SIG-M5 treated with dmso at 0.1 percent for 504 hours (cell line): Measurements from ENCODE around the gene NKX1-1.

Experiments
- DNase-seq: peaks from one replicate; lab custom pipeline; 2025; ENCODE audit not compliant: unreplicated experiment; lab: John Stamatoyannopoulos, UW

NKX1-1 gene

DNA sequence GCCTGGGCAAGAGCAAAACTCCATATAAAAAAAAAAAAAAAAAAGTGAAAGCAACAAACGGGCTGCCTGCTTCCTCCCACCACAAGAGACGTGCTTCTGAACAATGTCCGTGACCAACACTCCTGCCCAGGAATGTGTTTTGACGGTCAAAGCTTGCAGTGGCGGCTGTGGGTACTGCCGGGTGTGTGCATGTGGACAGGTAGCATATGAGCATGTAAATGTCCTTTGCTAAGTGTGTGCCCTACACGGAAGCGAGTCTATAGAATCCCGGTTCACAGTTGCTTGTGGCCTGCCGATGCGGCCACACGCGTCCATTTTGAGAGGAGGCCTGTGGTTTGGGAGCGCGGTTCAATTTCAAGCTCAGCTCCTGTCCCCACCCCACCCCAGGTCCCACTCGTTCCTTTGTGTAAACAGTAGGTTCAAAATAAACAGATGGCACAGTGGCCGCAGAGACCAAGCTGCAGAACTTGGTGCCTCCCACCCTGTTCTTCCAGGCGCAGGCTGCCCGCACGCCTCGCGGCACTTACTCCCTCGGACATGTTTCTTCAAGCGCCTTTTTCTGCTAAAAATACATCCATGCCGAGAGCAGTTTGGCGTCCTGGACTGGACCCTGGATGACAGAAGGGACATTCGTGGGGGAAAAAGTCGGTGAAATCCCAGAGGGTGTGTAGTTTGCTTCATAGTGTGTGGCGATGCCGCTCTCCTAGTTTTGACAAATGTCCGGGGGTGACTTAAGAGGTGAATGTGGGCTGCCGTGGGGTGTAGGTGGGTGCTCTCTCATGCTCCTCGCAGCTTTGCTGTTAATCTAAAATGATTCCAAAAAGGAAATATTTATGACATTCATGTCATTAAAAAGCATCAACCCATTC, 11.5 kb upstream of the NKX1-1 start:
- DNase-seq = no peak

DNA sequence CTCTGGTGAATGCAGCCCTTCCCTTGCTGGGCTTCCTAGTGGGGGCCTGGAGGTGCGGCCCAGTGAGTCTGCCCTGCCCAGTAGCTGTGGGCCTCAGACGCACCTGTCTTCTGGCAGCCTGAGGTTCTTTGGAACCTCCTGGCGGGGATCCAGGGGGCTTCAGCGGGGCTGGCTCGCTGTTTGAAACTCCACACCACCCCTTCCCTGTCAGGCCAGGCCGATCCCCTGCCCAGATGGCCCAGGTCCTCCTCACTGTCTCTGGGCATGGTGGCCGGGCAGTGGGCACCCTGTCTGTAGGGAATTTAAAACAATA, 10.7 kb upstream of the NKX1-1 start:
- no peak for DNase-seq

DNA sequence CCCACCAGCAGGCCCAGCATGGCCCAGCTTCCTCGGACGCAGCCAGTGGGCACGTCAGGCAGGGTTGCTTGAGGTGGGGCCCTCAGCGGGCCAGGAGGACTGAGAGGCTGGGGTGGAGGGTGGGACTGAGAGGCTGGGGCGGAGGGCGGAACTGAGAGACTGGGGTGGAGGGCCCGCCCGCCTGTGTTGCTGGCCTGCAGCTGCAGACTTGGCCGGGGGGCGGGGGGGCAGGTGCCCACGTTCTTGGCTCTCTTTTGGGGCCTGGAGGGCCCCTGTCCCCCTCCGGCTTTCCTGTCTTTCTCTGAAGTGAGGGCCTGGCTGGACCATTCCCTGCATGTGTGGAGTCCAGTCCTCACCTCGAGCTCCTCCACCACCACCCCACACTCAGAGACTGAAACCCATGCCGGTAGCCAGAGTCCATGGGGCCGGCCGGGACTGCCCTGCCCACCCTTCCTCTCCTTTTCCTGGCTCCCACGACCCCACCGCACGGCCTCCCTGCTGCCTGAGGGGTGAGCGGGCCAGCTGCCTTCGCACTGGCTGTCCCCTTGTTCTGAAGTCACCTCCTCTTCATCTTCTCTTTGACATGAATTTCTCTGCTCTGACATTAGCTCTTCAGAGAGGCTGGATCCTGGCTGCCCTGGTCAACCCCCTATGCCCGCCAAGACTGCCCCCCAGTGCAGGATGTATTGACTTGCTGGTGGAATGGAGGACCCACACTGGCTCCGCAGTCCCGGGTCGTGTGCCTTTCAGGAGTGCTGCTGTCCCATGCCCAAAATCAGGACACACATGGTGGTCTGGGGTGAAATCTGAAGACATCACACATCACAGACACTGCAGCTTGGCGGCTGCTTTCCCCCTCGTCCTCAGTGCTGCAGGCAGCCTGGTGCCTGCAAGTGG, 10.1 kb upstream of the NKX1-1 start:
- DNase-seq = no peak

DNA sequence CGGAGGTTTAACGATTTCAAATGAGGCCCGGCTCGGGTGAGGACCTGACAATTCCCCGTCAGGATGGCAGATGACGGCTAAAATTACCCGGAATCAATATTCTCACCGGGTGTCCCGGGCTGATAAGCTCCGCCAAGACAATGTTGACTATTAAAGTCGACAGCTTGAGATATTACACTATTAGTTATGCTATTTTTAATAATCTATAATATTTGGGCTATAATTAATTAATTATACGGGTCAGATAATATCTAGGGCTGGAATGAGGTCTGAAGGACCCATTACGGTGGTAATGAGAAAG, 9.4 kb upstream of the NKX1-1 start:
- no peak for DNase-seq

DNA sequence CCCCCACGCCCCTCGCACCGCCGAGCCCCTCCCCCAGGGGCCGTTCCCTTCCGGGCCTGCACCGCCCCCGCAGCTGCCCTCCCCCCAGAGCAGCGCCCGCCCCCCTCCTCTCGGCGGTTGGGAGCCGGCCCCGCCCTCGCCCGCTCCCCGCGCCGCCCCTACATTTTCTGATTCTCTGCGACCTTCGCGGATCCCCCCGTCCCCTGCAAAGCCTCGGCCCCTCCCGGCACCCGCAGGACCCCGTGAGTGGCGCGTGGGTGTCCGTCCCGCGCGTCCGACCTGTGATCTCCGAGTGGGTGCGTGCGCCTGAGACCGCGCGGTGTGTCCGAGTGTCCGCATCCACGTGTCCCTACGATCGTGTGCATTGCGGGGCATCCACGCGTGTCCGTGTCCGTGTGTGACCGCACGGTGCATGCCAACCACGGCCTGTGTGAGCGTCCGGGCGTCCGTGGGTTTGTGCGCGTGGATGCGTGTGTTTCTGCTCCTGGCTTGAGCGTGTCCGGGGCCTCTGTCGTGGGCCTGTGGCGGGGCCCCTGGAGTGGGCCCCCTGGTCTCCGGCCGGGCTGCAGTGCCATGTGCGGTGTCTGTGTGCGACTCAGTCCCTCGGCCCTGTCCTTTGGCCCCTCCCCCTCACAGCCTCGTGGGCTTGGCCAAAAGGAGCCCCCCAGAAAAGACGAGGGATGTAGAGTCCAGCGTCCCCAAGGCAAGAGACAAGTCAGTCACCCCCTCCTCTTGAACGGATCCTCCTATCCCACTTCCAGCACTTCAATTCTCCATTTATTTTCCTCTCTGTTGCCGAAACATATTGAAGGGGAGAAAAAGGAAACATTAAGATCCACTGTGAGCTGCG, 8.8 kb upstream of the NKX1-1 start:
- DNase-seq = no peak

DNA sequence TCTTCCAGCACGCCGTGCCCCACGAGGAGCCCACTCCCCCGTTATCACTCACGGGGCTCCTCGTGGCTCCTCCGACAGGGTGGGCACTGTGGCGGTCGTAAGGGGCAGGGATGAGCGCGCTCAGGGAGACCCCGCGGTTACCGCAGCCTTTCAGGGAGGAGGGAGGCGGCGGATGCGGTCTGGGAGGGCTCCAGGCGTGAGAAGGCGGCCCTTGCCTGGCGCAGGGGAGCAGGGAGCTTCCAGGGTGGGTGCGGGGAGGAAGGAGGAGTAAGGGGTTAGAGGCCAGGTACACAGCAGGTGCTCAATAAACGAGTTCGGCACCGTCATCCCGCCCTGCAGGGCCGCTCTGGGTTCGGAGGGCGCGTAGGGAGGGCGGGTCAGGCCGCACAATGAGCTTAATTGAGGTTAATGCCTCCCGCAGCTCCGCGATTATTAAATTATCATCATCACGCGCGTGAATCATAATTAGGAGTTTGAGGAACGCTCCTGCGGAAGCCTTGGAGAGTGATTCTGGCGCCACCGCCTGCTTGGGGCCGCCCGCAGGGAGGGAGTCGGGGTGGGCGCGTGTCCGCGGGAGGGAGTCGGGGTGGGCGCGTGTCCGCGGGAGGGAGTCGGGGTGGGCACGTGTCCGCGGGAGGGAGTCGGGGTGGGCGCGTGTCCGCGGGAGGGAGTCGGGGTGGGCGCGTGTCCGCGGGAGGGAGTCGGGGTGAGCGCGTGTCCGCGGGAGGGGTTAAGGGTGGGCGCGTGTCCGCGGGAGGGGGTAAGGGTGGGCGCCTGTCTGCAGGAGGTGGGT, 7.6 kb upstream of the NKX1-1 start:
- DNase-seq = no peak

DNA sequence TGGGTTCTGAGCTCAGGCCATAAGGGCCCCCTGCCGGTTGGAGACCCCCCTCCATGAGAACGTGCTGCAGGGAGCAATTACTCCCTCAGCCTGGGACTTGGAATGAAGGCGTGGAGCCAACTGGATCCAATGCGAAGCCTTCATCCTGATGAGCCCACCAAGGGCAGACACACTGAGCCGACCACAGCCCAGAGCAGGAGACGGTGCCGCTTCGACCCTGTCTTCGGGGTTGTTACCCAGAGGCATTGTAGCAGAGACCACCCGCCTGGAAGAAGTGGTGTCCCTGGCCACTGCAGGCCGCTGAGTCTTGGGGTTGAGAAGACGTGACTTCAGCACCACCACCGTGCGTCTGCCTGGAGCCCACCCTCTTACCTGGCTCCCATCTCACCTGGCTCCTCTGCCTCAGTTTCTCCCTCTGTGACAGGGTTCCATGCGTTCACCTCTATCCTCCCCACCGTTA, 7.0 kb upstream of the NKX1-1 start:
- DNase-seq = no peak

DNA sequence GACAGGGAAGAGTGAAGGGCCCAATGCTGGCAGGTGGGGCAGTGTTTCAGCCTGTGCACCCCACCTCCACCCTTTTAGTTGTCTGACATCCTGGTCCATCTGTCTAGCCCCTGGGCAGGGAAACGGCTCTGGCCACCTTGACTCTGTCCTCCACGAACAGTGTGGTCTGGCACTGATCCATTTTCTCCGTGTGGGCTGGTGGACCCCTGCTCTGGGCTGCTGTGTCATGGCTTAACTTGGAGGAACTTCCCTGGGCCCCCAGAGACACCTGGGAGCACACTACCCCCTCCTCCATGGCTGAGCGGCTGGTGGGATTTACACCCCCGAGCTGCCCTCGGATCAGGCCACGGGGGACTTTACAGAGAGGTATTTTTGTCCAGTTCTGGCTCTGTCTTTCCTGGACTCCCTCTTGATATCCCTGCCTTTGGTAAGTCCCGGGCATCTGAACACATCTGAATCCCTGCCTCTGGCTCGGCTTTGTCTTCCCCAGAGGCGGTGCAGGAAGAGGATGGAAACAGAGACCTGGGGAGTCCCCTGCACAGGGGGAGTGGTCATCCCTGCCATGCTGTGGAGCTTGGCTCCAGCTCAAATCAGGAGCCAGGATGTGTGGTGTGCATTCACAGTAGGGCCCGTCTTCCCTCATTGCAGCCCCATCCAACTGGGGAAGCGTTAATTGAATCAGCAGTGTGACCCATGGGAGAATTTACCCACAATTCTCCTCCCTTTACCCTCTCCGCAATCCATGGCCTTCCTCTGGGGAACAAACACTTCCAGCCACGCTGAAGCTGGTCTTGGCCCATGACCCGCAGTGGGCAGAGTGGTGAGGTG, 6.3 kb upstream of the NKX1-1 start:
- DNase-seq = no peak

DNA sequence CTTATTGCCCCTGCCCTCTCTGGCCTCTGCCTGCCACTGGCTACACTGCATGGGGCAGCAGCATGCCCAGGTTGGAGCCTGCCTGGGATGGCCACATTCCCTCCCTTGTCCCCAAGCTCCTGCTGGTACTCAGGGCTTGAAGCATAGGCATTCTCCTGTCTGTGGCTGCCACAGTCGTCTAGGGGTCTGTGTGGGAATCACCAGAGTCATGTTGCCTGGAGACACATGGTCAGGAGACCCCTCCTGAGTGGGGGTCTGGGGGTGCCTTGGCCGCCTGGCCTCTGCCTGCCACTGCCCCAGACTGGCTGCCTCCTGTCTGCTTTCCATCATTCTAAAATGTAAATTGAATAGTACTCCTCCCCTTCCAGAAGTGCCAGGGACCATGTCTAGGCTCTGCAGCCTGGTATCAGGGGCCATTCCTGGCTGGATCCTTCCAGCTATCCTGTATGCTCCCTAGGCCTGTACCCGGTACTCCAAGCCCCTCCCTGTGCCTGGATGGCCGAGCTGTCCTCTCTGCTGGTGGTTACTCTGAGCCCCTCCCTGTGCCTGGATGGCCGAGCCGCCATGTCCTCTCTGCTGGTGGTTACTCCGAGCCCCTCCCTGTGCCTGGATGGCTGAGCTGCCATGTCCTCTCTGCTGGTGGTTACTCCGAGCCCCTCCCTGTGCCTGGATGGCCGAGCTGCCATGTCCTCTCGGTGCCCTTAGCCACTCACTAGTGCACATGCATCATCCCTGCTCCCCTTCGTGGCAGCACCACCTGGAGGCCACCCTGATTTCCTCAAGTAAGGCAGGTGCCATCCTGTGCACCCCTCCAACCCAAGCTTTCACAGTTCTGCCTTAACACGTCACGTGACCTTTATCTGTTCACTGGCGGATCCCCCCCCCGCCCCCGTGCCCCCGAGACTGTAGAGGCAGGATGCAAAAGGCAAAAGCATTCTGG, 5.5 kb upstream of the NKX1-1 start:
- no peak for DNase-seq

DNA sequence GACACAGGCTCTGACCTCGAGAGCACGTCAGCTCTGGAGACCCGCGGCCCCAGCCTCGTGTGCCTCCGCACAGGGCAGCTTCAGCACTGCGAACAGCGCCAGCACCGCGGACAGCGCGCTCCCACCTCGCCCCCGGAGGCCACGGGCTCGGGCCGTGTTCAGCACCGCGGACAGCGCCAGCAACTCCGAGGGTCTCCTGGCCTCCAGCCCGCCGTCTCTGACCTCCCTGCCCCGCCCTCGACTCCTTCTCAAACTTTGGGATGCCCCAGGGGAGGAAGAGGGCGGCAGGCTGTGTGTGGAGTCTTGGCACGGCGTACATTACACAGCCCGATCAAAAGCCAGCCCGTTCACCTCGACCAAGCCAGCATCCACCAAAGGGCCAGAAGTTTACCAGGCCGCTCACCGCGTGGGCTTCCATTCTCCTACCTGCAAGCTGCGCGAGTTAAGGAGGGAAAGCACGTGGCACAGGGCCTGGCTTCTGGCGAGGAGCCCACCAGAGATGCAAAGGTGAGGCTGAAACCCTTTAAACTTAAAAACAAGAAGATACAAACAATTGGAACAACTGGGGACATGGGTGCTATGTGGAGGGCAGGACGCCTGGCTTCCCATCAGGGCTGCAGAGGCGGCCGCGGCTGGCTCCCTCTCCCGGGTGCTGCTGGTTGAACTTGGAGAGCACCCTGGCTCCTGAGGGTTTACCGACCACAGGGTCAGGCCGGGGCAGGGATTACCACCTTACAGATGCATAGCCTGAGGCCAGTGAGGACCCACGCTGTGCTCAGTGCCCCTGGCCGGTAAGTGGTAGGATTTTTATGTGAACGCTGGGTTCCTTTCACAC, 4.5 kb upstream of the NKX1-1 start:
- no peak for DNase-seq

DNA sequence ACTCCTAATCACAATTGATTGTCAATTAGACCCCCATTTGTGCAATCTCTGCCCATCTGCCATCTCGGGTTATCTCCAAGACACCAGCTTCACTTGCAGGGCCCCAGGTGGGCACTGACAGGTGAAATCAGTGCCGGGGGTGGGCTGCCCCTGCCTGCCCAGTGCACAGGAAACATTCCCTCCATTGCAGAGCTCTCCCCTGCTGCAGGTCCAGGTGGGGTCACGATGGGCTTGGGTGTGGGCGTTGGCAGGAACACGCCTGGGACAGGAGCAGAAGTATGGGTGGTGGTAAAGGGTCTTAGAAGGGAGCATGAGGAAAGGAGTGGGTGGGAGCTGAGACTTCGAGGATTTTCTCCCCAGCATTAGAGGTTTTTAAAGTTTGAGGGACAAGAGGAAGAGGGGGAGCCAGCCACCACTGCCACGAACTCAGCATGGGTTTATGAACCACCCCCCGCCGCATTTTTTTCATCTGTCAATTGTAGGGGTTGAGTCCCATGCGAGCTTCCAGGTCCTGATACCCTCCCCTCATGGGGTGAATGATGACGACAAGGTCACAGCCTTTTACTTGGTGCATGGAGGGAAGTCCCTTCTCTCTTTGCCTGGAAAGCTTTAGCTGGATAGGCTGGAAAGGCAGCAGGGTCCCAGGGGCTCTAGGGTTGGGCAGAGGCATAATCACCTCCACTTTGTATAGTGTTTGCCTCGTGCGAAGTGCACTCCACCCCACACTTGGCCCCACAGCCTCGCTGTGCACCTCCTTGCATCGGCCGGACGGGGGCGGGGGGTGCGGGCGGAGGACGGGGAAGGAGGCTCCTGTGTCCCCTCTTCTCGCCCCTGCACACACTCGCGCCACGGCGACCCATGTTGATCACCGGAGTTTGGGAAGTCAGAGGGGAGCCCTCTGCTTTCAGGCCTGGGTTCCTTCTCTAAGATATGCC, 3.5 kb upstream of the NKX1-1 start:
- DNase-seq = no peak

DNA sequence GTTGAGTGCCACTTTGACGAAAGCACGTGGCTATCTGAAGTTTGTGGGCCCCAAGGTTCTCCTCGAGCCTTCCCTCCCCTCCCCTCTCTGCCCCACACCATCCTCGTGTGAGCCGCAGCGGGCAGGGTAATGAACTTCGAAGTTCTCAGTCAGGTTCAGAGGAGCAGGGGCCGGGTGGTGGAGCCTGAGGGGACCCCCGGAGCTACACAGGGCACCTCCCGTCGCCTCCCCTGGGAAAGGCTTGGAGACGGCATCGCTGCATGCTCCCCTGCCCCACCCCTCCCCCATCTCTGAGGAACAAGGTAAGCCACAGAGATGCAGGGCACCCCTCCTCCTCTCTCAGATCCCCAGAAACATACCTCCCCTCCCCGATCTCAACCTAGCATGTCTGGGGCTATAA, 2.8 kb upstream of the NKX1-1 start:
- DNase-seq = no peak

DNA sequence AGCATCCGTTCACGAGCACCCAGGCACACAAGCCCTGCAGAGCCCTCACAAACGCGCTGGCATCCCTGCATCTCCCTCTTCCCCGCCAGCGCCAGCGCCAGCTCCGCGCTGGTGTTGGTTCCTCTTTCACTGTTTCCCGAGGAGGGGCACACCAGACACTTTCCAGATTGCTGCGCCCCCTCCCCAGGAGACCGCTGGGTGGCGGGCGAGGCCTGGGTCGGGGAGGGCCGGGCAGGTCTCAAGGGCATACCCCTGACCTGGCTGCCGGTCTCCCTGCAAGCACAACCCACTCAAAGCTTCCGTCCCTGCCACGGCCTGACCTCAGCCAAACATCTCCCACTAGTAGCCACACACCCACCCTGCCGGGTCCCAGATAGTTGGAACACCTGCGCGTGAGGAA, 2.2 kb upstream of the NKX1-1 start:
- DNase-seq = no peak

DNA sequence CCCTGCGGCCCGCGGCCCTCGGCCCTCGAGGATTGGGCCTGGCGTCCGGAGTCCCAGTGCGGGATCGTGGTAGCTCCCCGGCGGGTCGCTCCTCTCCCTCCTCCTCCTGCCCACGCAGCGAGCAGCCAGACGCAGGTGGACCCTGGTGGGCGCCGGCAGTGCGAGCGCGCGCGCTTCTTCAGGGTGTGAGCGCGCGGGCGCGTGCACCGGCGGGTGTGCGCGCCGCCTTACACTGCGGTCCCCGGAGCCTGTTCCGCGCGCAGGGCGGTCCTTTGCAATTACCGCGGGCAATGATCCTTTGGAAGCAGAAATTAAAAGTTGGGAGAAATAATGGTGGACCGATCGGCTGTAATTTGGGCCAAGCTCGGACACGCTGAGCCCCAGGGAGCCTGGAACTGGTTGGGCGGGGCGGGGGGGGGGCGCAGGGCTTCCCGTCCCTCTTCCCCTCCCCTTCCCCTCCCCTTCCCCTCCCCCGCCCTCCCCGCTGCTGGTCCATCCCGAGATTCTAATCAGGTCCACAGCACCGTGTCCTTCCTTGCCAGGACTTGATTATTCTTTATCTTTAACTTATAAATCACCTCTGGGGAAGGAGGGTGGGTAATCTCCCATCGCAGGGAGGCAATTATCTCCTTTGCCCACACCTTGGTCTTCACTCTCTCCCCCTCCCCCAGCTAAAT, 1.6 kb upstream of the NKX1-1 start:
- DNase-seq = no peak

DNA sequence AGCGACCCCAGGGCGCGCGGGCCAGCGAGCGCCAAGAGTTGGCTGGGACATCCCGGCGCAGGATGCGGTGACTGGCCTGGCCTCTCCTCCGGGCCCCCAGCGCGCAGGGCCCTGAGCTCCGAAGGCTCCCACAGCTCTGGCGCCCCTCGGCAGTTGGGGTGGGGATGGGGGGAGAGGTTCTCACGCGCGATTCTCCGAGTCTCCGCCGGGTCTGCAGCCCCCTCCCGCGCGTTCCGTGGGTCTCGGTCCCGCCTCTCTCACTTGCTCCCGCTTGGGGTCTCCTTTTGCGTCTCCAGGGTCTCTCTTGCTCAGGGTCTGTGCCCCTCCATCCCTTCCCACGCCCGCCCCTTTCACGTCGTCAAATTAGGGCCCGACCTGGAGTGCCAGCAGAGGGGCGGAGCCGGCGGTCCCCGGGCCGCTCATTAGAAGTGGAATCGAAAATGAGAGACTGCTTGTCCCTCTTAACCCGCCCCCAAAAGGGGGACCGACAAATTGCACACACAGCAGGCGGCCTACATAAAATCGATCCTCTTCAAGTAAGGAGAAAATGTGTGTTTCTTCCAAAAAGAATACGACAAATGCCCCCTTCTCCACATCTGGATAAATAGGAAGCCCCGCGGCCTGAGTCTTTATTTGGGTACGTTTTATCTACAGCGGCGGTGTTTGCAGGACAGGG, 877 bp upstream of the NKX1-1 start:
- DNase-seq = no peak
